Endothelial cell (in vitro differentiated cells): ENCODE results near the gene IFITM5. TPM values are rescaled to one million over a fixed set of nuclear protein-coding genes. Genes with fewer than 3 reads are reported as not detected.

Experiments
- DNase-seq: peaks from one replicate; pipeline ENCODE4 v3.0.0; 2021; ENCODE audit warnings: low spot score
- H3K27ac Mint-ChIP-seq: one replicate; pipeline ENCODE4 v1.8.0; 2021; ENCODE audit warnings: mixed read lengths, inconsistent platforms; ENCODE audit not compliant: unreplicated experiment
- H3K27me3 Mint-ChIP-seq: one replicate; pipeline ENCODE4 v1.8.0; 2021; ENCODE audit warnings: mild to moderate bottlenecking, moderate library complexity, mixed read lengths, inconsistent platforms; ENCODE audit not compliant: unreplicated experiment
- H3K36me3 Mint-ChIP-seq: one replicate; pipeline ENCODE4 v1.8.0; 2021; ENCODE audit warnings: mild to moderate bottlenecking, low read depth, mixed read lengths, inconsistent platforms; ENCODE audit not compliant: unreplicated experiment
- H3K4me1 Mint-ChIP-seq: one replicate; pipeline ENCODE4 v1.8.0; 2021; ENCODE audit warnings: mild to moderate bottlenecking, mixed read lengths, inconsistent platforms; ENCODE audit not compliant: unreplicated experiment
- H3K4me3 Mint-ChIP-seq: one replicate; pipeline ENCODE4 v1.8.0; 2021; ENCODE audit warnings: mild to moderate bottlenecking, mixed read lengths, inconsistent platforms; ENCODE audit not compliant: unreplicated experiment
- H3K9me3 Mint-ChIP-seq: one replicate; pipeline ENCODE4 v1.8.0; 2021; ENCODE audit warnings: mixed read lengths, inconsistent platforms; ENCODE audit not compliant: unreplicated experiment
- CTCF ChIP-seq: fragments of 200-600 bp; sonication (generic); IDR thresholded peaks from one replicate; pipeline ENCODE4 v1.5.0; 2021; ENCODE audit warnings: antibody characterized with exemption; ENCODE audit not compliant: unreplicated experiment
- total RNA-seq: library from RNA; stranded (reverse); fragmentation: NEBNext Ultra II Directional; extraction: Animal tissue kit (Norgen Biotek cat#: 25700); gene quantifications from one replicate; pipeline ENCODE4 v1.2.1, GENCODE V29; 2021; ENCODE audit not compliant: unreplicated experiment

The IFITM5 gene
- total RNA-seq, 1 donor from 2014 or later, result not detected

GRCh38 chr11:290621-291231 is 8.6 kb downstream of the IFITM5 start:
- Mint-ChIP-seq H3K27ac (no peak overlapping the region), H3K27me3 (peaks cover 15% of the 10 kb centered on the region), H3K4me1 (no peaks in the 10 kb centered on the region), H3K4me3 (no peak overlapping the region), H3K9me3 (no peaks in the 10 kb centered on the region), H3K36me3 (no peaks in the 10 kb centered on the region)
- DNase-seq, result no peak
- TF ChIP-seq CTCF, result no peak

GRCh38 chr11:289712-290620 is 9.4 kb downstream of the IFITM5 start:
- Mint-ChIP-seq H3K9me3 (no peaks in the 10 kb centered on the region), H3K27ac (no peak overlapping the region), H3K4me1 (no peaks in the 10 kb centered on the region), H3K4me3 (peak overlapping the region; percentile 56), H3K36me3 (no peaks in the 10 kb centered on the region), H3K27me3 (peaks cover 15% of the 10 kb centered on the region)
- no peak for TF ChIP-seq CTCF
- DNase-seq, result no peak

GRCh38 chr11:289398-289711 is 10.0 kb downstream of the IFITM5 start:
- no peaks in the 10 kb centered on the region for H3K4me1 Mint-ChIP-seq
- peak overlapping the region; percentile 85 for H3K4me3 Mint-ChIP-seq
- H3K36me3 Mint-ChIP-seq, result no peaks in the 10 kb centered on the region
- H3K27ac Mint-ChIP-seq, result no peak overlapping the region
- no peak for DNase-seq
- no peaks in the 10 kb centered on the region for H3K9me3 Mint-ChIP-seq
- H3K27me3 Mint-ChIP-seq, result peaks cover 15% of the 10 kb centered on the region
- TF ChIP-seq CTCF, result no peak

GRCh38 chr11:288478-289397 is 10.6 kb downstream of the IFITM5 start, which contains the start of gene PGGHG:
Gene PGGHG, plus strand, starts transcription at chr11:289126. Its CDS starts 691 bp downstream, at chr11:289817.
- peaks cover under 1% of the 10 kb centered on the region for H3K9me3 Mint-ChIP-seq
- H3K4me3 Mint-ChIP-seq, result peak within 1 kb of the TSS; percentile 86
- peaks cover 16% of the 10 kb centered on the region for H3K27me3 Mint-ChIP-seq
- peaks cover 2% of the 10 kb centered on the region for H3K36me3 Mint-ChIP-seq
- no peak for TF ChIP-seq CTCF
- DNase-seq, result peak; percentile 69
- H3K4me1 Mint-ChIP-seq, result no peaks in the 10 kb centered on the region
- no peak within 1 kb of the TSS for H3K27ac Mint-ChIP-seq
